Myocyte (in vitro differentiated cells): ENCODE measurements around the gene SLC33A1. TPM values are rescaled to one million over a fixed set of nuclear protein-coding genes. Genes with fewer than 3 reads are reported as not detected.
"Not testable (repeated sequence)": the region's sequence is repeated elsewhere in the genome, so short reads cannot be mapped to it uniquely, and the experiment has no call there.

ENCODE experiments used
- DNase-seq: peaks from one replicate; pipeline ENCODE4 v3.0.0-alpha.2; 2012; ENCODE audit warnings: low read depth
- total RNA-seq: library from RNA; depleted of rRNA; stranded (reverse); fragments of >200 nt; gene quantifications from 2 replicates; pipeline ENCODE4 v1.2.3, GENCODE V29; 2014

SLC33A1 gene
- total RNA-seq, 1 donor from 2014 or later: 31.6 TPM

DNA sequence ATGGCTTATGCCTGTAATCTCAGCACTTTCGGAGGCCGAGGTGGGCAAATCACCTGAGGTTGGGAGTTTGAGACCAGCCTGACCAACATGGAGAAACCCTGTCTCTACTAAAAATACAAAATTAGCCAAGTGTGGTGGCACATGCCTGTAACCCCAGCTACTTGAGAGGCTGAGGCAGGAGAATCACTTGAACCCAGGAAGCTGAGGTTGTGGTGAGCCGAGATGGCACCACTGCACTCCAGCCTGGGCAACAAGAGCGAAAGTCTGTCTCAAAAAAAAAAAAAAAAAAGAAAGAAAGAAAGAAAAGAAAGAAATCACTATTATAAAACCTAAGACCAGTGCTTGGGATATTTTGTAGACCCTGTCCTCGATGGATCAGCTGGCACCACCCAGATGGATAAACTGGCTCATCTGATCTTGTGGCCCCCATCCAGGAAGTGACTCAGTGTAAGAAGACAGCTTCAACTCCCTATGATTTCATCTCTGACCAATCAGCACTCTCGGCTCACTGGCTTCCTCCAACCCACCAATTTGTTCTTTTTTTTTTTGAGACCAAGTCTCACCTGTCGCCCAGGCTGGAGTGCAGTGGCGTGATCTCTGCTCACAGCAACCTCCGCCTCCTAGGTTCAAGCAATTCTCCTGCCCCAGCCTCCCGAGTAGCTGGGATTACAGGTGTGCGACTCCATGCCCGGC, 8.2 kb upstream of the SLC33A1 start:
- peak; percentile 43 for DNase-seq

- no peak for DNase-seq
Measured at GRCh38 chr3:155861476-155862183, 7.4 kb upstream of the SLC33A1 start.

DNA sequence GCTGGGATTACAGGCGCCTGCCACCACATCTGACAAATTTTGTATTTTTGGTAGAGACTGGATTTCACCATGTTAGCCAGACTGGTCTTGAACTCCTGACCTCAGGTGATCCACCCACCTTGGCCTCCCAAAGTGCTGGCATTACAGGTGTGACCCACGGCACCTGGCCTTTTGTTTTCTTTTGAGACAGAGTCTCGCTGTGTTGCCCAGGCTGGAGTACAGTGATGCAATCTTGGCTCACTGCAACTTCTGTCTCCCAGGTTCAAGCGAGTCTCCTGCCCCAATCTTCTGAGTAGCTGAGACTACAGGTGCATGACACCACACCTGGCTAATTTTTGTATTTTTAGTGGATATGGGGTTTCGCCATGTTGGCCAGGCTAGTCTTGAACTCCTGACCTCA, 6.2 kb upstream of the SLC33A1 start:
- DNase-seq: not testable (repeated sequence)

DNA sequence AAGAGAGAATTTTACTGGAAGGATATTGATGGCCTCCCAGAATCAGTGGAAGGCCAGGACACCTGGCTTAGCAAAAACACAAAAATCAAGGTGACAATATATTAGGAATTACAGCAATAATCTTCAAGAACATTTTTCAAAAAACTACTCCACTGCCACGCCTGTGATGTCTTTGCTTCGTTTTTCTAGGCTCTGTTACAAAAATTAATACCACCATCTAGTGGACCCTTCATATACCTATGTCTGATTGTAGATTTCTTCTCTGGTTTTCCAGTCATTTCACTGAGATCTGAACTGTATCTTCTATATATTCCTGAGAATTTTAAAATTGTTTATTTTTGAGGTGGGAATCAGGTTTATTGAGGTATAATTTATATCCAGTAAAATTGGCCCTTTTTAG, 5.6 kb upstream of the SLC33A1 start:
- DNase-seq: peak; percentile 21

- peak; percentile 31 for DNase-seq
Measured at GRCh38 chr3:155853214-155854140, 750 bp downstream of the SLC33A1 start.

DNA sequence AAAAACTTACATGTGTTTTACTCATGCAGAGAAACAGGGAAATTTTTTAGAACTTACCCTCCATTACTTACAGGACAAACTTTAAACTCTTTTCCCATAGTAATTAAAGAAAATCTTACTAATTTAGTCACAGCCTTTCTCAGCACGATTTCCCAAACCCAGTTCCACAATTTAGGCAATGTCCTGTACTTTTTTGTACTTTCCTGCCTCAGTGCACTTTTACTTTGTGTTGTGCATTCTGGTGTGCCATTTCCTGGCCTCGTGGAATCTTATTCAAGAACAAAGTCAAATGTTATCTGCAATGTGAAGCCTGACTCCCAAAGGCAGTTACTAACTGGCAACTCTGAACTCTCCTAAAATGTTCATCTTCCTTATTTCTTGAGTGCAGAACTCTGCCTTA, 1.9 kb downstream of the SLC33A1 start:
- DNase-seq: no peak

DNA sequence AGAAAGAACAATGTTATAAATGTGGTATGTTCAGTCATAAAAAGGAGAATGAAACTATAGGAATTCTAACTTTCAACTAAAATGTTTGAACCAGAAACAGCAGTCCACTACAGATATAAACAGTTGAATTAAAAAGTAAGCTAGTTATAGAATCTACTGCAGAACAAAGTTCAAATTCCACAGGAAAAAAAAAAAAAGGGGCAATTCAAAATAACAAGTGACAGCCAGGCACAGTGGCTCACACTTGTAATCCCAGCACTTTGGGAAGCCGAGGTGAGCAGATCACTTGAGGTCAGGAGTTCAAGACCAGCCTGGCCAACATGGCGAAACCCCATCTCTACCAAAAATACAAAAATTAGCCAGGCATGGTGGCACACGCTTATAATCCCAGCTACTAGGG, 4.8 kb downstream of the SLC33A1 start:
- not testable (repeated sequence) for DNase-seq

GRCh38 chr3:155847993-155848392, 6.2 kb downstream of the SLC33A1 start:
- no peak for DNase-seq

GRCh38 chr3:155846119-155846518, 8.1 kb downstream of the SLC33A1 start:
- no peak for DNase-seq

DNA sequence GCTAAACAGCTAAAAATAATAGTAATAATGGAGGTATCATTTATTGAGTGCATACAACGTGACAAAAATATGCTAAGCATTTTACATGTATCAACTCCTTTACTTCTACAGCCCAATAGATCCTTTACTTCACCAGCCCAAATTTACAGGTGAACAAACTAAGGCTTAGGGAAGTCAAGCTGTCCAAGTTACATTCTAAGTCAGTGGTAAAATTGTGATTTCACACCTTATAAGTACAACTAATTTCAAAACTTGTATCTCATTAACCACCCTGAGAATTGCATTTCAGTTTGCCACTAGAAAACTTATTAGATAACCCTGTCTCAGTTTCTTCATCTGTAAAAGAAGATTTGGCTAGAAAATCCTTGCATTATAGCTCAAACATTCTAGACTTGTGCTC, 10.7 kb downstream of the SLC33A1 start:
- DNase-seq: no peak

DNA sequence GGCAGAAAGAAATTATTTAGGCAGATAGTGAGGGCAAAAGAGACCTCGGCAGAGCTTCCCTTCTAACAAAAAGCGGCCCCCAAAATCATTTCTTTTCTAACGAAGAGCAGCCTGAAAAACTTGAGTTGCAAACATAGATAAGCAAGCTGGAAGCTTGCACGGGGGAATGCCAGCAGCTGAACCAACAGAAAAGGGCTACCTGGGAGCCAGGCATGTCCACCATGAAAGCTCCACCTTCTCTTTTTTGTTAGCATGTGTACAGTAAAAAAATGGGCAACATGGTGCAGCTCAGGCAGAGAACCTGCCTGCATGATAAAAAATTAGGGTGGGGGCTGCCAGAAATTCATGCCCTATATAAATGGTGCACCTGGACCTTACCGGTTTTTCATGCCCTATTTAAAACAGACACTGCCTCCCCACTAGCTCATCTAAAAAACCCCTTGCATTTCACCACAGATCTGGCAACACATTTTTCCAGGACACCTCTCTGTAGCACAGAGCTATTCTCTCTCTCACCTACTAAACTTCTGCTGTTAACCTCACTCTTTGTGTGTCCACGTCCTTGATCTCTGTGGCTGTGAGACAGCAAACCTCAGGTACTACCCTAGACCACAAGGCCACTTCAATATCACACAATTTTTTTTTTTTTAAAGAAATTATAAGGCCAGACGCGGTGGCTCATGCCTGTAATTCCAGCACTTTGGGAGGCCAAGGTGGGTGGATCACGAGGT, 18.7 kb downstream of the SLC33A1 start:
- DNase-seq: no peak

- not testable (repeated sequence) for DNase-seq
Measured at GRCh38 chr3:155828490-155829098, 25.6 kb downstream of the SLC33A1 start.

DNA sequence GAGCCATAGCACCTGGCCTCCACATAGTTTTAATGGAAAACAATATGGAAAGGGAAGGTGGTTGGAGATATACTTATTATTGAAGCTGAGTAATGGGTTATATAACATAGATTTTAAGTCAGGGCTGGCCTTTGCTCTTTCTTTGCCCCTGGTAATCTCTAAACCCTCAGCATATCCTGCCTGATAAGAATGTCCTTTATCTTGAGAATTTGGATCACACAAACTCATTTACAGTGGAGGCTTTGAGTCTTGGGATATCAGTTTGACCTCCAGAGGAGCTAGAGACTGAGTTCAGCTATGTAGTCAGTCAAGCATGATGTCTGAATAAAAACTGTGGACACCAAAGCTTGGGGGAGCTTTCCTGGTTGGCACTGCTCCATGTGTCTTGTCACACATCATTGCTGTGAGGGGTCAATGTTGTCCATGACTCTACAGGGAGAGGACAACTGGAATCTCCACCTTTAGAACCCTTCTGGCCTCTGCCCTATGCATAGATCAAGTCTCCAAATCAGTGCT, 39.1 kb downstream of the SLC33A1 start:
- no peak for DNase-seq

DNA sequence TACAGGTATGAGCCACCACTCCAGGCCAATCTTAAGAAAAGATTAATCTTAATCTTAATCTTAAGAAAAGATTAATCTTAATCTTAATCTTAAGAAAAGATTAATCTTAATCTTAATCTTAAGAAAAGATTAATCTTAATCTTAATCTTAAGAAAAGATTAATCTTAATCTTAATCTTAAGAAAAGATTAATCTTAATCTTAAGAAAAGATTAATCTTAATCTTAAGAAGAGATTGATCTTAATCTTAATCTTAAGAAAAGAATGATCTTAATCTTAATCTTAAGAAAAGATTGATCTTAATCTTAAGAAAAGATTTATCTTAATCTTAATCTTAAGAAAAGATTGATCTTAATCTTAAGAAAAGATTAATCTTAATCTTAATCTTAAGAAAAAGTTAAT, 41.0 kb downstream of the SLC33A1 start:
- not testable (repeated sequence) for DNase-seq

DNA sequence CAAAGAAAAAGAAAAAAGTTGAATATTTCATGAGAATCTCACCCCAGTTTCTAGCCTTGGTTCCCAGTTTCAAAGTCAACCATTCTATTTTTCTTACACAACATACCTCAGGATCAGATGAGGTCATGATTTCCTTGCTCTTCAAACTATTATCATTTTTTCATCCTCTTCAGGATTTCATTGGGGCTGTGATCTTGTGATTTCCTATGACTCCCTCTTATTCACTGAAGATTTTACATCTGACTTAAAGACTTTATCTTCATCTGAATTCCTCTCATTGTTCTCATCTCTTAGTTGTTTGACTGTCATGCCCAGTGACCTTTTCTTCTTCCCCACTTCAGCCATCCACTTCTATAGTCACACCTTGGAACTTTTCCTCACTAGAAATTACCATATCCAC, 45.0 kb downstream of the SLC33A1 start:
- no peak for DNase-seq

GRCh38 chr3:155807823-155808222, 46.4 kb downstream of the SLC33A1 start:
- DNase-seq: no peak

- peak; percentile 77 for DNase-seq
Measured at GRCh38 chr3:155805802-155806618, 48.2 kb downstream of the SLC33A1 start, which contains the start of gene C3orf33. C3orf33 (minus strand) TSS chr3:155806278; CDS start chr3:155806252, 26 bp downstream.

- DNase-seq: no peak
Measured at GRCh38 chr3:155805204-155805801, 48.9 kb downstream of the SLC33A1 start.

- no peak for DNase-seq
Measured at GRCh38 chr3:155804323-155804722, 49.9 kb downstream of the SLC33A1 start.
